Suprapubic skin (tissue), 4 donors: ENCODE data around the gene MLH1.
"Not testable (repeated sequence)": the region's sequence is repeated elsewhere in the genome, so short reads cannot be mapped to it uniquely, and the experiment has no call there.

Experiments
- CTCF ChIP-seq, 2 donors: fragments of 200-600 bp in 1 of 2; fragments of 450-650 bp in 1 of 2; sonication (generic) in 1 of 2; IDR thresholded peaks; one replicate each; pipeline ENCODE4 v1.5.1; 2016 to 2019; ENCODE audit warnings: antibody characterized with exemption in 2 of 2, mild to moderate bottlenecking in 1 of 2, moderate library complexity in 1 of 2
- EP300 ChIP-seq: sonication (generic); formaldehyde crosslinking; IDR thresholded peaks from one replicate; pipeline ENCODE4 v1.6.1; 2017; ENCODE audit warnings: antibody characterized with exemption
- POLR2A ChIP-seq, 2 donors: fragments of 450-650 bp; IDR thresholded peaks; one replicate each; pipeline ENCODE4 v1.6.1; 2017; ENCODE audit warnings: antibody characterized with exemption in 2 of 2, mild to moderate bottlenecking in 2 of 2, moderate library complexity in 2 of 2
- POLR2AphosphoS5 ChIP-seq, 3 donors: sonication (generic); formaldehyde crosslinking; IDR thresholded peaks; one replicate each; pipeline ENCODE4 v1.6.1; 2017; ENCODE audit warnings: antibody characterized with exemption in 3 of 3

GRCh38 chr3:37042712-37043111 is 49.4 kb downstream of the MLH1 start:
- not testable (repeated sequence) for TF ChIP-seq CTCF (IDR thresholded peaks at IDR 0.05); POLR2A (IDR thresholded peaks at IDR 0.05); EP300; POLR2AphosphoS5 (IDR thresholded peaks at IDR 0.05)
